Stimulated activated CD8-positive, alpha-beta memory T cell treated with anti-CD3 and anti-CD28 coated beads, Interleukin-7, amount 100 ng/mL, for 48 hours (primary cell): ENCODE measurements around the gene ZFPM1.

Experiments used
- DNase-seq, 2 donors: peaks; one replicate each; pipeline ENCODE4 v3.0.0-alpha.2; 2020; ENCODE audit warnings: low read depth in 1 of 2; ENCODE audit errors: extremely low read depth in 1 of 2

ZFPM1 gene

DNA sequence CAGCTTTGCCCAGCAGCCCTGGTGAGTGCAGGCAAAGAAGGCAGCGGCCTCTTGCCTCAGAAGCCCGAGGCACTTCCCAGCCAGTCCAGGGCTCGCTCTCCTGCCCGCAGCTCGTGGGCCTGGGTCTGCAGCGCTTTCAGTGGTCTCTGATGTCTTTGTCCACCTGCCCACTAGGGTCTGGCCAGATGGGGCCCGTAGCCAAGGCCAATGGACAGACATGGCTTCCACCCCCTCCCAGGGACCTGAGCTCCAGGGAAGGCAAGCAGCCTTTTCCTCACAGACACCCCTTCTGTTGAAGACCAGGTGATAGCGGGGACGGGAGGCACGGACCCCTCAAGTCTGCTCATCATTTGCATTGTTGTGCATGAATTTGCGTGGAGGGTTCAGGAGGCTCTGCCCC is 83.4 kb downstream of the ZFPM1 start:
- DNase-seq: no peak

DNA sequence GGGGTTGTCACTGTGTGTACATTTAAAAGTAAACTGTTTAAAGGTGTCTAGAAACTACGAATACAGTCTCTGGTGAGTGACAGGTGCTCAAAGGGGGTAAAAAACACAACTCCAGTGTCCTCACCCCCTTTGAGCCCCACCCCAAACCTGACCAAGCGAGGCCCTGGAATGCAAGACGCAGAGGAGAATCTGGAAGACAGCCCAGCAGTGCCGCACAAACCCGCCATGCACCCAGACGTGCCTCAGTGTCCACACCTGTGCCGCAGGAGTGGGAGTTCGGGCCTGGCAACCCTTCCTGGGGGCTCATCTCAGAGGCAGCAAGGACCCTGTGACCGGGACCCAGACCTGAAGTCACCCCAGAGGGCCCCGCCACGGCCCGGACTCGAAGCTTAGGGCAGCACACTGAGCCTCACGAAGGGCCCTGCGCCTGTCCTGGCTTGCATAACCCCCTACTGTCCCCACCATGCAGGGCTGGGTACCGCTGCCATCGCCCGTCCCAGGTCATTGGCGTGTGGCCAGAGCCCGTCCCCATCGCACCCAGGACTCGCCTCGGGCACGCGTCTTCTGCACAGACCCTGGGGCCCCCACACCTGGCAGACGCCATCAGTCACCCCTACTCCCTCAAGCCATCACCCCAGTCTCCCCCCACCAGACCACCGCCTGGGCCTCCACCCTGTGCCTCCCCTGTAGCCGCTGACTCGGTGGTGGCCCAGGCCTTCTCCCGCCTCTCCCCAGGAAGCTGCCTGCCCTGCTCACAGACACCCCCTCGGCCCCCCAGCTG is 84.1 kb downstream of the ZFPM1 start:
- no peak for DNase-seq

DNA sequence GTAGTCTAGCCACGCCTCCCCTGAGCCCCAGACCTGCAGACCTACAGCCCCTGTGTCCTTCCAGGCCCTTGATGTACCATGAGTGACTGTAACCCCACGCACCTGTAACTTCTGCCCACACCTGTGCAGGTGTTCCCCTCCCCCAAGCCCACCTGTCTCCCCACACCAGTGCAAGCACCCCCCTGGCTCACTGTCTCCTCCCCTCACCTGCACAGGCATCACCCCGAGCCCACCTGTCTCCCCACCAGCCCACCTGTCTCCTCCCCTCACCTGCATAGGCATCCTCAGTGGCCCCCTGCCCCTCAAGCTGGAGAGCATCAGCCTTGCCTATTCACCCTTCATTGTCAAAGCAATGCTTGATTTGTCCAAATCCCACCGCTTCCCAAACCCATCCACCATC is 84.8 kb downstream of the ZFPM1 start:
- DNase-seq: no peak

DNA sequence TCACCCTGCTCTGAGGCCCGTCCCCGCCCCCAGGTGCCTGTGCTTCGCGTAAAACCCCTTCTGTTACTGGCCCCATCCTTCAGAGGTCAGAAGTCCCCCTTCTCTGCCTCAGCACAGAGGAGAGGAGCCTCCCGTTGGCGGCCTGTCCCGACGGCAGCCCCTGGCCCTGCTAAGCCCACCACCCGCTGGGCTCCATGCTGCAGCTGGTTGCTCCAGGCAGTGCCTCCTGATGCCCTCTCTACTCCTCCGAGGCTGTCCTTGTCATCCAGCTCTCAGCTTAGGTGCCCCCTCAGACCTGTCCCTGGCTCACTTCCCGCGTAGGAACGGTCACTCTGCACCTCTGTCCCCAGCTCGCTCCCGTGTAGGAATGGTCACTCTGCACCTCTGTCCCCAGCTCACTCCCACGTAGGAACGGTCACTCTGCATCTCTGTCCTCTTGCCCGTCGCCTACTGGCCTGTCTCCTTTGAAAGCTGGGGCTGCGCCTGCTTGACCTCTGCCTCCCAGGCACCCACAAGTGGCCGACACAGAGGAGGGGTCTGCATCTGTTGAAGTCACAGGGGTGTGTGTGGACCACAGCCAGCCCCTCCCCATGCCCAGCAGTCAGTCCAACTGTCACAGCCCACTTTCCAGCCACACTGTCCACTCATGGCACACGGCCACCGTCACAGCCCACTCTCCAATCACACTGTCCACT is 85.4 kb downstream of the ZFPM1 start:
- no peak for DNase-seq

DNA sequence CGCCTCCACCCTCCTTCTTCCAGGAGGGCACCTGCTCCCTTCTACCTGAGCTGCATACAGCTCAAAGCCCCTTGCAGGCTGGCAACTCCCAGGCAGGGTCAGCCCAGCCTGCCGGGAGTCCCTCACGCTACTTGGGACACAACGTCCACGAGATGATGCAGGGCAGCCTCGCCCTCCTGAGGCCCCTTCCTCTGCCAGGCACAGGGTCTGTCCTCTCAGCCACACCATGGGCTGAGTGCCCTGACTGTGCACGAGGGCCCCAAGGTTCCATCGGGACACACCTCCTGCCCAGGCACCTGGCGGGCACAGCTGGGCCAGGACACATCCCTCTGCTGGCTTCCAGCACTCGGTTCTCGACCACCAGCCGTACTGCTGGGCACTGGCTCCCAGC is 86.2 kb downstream of the ZFPM1 start:
- DNase-seq: no peak

DNA sequence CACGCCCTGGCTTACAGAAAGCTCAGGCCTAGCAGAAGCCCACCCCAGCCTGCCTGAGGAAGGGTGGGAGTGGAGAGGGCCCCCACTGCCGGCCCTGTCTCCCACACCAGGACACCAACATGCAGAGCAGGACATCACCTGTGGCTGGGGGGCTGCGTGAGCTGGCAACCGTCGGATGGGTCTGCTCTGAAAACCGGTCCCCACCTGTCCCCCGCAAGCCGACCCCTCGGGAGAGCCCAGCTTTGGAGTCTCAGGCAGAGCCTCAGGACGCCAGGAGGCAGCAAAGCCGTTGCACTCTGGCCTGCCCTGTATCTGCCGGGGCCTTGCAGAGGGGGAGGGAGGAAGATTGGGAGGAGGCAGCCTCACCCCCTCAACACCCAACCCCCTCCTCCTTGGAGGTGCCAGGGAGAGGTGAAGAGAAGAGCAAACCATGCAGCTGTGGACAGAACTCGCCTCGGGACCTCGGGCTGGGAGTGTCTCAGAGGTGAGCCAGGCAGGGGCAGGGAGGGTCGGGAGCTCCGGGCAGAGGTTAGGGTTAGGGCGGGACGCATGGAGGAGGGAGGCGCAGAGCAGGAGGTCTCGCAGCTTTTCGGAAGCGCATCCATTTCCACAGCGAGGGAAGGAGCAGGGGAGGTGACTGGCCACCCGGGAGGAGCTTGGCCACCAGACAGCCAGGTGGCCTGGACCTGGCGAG is 86.7 kb downstream of the ZFPM1 start:
- no peak for DNase-seq

DNA sequence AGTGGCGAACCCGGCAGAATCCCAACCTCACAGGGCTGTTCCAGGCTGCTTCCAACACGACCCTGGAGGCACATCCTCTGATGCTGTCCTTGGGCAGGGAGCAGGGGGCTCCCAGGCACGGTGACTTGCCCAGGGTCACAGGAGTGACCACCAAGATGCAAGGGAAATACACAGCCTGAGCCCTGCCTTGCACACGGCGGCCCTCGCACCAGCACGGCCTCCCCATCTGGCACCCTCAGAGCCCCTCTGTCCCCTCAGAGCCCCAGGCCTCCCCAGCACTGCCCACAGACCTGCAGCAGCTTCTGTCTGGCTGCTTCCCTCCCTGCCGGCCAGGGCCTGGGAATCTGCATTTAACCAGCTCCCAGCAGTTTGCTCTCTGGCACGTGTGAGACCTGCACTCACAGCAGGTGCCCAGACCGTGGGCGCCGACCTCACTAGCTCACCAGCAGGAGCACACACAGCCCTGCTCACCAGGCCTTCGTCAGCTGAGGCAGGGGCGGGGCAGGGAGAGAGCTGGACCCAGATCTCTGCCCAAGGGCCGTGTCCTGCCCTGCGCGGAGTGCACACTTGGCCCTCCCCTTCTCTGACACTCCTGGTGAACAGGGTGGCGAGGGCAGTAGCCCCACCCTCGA is 87.4 kb downstream of the ZFPM1 start:
- no peak for DNase-seq

DNA sequence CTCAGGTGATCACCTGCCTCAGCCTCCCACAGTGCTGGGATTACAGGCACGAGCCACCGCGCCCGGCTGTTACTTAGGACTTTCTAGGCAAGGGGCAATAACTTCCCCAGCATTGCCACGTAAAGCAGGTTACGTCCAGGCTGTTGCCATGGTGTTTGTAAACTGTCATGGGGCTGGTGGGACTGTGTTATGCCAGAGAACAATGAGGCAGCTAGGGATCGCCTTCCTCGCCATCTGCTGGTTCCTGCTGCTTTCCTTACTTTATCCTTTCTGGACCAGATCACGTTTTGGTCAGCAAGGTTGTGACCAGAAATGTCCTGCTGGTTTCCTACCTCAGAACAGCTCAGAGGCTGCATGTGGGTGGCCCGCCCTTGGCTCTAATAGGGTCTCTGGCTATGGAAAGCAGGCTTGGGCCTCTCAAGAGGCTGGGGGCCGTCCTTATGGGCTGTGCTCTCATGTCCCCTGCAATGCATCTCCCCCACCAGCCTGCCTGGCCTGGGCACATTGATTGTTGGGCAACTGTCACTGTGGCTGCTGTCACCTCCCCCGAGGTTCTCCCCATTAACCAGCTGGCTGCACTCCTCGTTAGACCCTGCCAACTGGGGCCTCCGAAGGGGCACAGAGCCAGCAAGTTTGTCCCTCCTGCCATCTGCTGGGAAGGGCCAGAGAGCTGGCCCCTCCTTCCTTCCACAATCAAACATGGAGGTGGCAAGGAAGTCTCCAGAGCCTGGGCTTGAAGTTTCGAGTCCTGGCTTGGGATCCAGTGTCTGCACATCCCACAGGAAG is 88.9 kb downstream of the ZFPM1 start:
- DNase-seq: no peak

DNA sequence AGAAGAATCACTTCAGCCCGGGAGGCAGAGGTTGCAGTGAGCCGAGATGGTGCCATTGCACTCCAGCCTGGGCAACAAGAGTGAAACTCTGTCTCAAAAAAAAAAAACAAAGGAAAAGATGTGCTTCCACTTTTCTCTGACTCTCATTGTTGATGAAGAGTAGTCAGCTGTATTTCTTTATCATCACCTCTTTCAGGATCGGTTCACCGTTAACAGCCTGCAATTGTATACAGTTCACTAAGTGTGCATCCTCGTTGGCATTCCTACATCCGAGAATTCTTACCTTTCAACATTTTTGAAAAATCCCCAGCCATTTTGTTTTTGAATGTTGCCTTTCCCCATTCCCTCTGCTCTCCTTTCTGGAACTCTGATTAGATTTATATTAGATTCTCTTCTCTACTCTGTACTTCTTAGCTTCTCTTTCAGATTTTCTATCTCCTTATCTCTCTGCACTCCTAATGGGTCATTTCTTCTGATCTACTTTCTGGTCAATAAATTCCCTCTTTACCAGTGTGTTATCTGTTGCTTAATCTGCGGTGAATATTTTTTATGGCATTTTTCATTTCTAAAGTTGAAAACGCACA is 90.2 kb downstream of the ZFPM1 start:
- DNase-seq: no peak

DNA sequence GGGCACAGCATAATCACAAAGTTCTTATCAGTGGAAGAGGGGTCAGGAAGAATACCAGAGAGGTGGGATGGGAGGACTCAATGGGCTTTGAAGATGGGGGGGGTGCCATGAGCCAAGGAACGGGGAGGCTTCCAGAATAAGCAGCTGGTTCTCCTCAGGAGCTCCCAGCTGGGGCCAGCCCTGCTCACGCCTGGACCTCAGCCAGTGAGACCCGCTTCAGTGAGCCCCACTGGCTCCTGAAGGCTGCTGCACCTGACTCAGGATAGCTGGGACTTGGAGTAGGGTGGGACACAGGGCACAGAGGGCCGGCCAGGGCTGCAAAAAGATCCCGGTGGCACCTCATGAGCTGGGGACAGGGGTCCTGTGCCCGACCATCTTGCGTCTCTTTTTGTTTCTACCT is 92.7 kb downstream of the ZFPM1 start:
- no peak for DNase-seq

DNA sequence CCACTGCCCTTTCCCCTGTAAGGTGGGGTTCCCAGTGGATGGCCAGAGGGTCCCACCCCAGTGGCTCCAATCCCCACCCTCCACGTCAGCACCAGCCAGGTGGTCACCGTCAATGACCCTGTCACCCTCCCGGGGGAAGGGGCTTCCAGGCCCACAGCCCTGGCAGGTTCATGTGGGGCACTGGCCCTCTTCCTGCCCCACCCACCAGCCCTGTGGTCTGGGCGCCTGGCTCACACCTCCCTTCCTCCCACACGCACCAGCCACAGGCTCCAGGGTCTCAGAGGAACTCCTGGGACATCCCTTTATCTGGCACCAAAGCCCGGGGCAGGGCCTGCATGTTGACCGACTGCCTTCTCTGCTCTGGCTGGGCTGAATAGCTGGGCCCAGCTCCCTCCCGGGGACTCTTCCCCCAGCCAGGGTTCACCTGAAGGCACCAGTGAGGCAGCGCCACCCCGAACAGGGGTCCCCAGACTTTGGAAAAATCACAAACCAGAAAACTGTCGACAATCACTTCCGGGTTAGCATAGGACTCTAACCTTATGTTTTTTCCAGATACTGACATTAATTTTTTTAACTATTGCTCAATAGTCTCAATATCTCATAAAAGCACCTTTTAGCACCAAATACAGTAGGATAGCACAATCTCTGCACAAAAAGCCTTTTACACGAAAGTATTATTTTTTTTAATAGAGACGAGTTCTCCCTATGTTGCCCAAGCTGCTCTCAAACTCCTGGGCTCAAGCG is 95.2 kb downstream of the ZFPM1 start:
- DNase-seq: no peak

DNA sequence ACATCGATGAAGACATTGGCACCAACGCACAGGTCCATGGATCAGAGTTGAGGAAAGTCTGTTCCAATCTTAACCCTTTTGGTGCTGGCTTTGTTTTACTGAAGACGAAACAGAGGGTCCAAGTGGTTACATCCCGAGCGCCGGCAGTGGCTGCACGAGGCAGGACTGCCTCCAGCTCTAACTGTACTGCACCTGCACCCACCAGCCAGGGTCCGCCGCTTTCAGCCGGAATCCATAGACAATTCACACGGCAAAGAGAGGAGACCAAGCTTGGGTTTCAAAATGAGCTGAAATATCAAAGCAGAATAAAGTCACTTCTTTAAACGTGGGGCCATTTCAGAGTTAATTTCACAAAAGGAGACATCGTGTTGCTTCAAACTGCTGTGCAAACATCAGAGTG is 95.9 kb downstream of the ZFPM1 start:
- DNase-seq: no peak

DNA sequence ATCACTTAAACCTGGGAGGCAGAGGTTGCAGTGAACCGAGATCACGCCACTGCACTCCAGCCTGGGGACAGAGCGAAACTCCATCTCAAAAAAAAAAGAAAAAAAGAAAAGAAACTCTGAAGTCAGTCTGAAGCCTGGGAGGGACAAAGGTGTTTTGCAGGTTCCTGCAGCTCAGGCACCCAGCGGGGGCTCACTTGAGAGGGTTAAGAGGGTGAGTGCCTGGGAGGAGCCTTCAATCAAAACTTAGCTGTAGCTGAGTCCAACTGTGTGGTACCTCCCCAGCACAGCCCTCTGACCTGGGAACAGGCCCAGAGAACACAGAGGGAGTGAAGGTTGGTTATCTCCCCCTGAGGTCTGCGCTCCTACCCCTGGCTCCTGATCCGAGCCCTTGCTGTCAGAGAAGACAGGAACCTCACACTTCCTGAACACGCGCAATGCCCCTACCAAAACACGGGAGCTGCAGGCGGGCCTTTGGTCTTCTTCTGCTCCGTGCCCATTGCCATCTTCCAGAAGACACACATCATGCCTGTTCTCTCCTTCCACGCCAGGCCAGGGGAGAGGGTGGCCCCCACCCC is 96.7 kb downstream of the ZFPM1 start:
- no peak for DNase-seq

DNA sequence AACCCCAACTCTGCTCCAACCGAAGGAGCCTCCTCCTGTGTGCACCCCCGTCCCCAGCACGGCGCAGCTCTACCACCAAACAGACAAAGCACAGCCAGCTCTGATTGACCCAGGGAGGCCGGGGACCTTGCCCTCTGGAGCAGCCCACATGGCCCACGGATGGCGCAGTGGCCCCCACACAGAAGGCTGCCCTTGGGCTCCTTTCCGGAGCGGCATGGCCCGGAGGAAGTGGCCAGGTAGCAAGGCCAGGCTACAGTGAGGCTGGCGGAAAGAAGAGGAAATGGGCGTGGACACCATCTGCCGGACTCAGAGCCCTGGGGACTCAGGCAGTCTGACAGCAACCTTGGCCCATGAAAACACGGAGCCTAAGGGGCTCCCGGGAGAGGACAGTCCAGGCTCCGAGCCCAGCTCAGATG is 97.2 kb downstream of the ZFPM1 start:
- no peak for DNase-seq

DNA sequence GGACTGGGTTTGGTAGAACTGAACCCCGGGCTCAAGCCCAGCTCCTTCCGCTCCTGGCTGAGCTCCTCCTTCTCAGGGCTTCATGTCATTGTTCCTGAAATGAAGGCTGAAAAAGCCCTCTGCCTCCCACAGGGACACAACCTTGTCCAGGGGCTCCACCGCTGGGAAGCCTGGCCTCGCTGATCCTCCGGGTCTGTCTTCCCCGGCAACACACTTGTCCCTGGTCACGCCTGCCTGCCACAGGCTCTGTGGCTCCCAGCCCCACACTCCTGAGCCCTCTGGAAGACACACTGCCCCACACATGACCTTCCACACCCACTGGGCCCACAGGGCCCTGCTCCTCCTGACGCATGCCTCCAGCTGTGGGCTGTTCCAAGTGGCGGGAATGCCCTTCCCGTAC is 99.1 kb downstream of the ZFPM1 start:
- no peak for DNase-seq

DNA sequence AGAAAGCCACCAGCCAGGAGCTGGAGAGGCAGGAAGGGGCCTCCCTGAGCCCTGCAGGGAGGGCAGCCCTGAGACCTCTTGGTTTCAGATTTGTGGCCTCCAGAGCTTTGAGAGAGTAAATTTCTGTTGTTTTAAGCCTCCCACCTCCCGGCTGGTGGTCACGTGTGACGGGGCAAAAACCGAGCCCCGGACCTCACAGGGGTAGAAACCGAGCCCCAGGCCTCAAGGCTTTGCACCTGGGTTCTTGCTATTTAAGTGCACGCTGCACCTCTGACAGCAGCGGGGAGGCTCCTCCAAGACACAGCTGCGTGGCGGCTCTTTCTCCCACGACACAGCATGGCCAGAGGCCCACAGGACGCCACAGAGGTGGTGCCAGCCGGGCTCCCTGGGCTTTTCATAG is 99.7 kb downstream of the ZFPM1 start:
- no peak for DNase-seq

DNA sequence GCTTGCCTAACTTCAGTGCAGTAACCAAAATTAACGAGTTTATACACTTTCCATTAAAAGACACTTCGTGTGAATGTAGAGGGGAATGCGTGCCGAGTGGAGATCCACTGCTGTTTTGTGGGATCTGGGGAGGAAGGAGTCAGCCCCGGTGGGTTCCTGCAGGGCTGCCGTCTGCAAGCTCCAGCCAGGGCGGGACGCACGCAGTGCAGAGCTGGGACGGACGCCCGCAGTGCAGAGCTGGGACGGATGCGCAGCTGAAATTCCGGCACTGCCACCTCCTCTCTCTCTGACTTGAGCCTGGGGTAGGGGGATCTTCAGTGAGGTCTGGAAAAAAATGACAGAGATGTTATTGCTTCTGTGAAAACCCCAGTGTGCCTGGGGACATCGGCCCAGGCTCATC is 100.7 kb downstream of the ZFPM1 start:
- DNase-seq: no peak

DNA sequence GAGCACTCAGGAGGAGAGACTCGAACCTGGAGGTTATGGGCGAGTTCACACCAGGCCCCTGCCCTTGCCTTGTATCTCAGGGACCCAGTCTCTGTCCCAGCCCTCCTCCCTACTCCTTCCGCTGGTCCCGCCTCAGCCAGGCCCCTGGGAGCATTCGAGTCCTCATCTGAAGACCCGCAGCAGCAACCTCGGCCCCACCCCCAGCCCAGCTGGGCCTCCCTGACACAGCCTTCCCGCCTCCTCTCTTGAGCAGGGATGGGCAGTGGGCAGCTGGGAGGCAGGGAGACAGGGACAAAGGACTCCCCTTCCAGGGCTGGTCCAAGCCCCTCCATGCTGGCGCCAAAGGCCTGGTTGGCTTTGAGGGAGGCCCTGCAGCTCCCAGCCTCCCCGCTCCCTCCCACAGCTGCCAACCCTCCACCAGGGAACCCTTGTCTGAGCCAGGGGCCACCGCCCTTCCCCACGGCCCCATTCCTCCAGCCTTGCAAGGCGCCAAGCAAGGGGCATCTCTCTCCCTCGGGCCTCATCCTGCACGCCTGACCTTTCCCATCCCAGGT is 101.7 kb downstream of the ZFPM1 start:
- no peak for DNase-seq
